ENCODE data around the gene TST.
"Not testable (repeated sequence)": the region's sequence is repeated elsewhere in the genome, so short reads cannot be mapped to it uniquely, and the experiment has no call there.

Gene TST

DNA sequence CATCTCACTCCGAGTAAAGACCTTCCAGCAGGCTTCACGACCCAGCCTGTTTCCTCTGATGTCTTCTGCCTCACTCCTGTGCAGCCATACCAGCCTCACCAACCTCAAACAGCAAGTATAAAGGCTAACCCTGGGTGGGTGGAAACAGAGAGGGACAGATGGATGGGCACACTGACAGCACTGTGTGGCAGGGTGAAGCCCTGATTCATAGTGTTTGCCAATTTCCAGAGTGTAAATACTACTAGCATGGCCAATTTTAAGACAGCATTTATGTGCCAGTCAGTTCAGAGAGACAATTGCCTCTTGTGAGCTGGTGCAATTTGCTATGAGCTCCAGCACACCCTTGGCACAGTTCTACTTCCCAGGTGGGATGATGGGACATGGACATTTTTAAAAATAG lies 21.5 kb downstream of the TST start:
- no peak for DNase-seq (ENCODE audit: low read depth)
- TF ChIP-seq, protein P1, sequence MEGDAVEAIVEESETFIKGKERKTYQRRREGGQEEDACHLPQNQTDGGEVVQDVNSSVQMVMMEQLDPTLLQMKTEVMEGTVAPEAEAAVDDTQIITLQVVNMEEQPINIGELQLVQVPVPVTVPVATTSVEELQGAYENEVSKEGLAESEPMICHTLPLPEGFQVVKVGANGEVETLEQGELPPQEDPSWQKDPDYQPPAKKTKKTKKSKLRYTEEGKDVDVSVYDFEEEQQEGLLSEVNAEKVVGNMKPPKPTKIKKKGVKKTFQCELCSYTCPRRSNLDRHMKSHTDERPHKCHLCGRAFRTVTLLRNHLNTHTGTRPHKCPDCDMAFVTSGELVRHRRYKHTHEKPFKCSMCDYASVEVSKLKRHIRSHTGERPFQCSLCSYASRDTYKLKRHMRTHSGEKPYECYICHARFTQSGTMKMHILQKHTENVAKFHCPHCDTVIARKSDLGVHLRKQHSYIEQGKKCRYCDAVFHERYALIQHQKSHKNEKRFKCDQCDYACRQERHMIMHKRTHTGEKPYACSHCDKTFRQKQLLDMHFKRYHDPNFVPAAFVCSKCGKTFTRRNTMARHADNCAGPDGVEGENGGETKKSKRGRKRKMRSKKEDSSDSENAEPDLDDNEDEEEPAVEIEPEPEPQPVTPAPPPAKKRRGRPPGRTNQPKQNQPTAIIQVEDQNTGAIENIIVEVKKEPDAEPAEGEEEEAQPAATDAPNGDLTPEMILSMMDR (IDR thresholded peaks at IDR 0.05; ENCODE audit: insufficient read depth, low read depth, low read length, missing control alignments), result no peak
- no peak overlapping the region for H3K4me3 ChIP-seq (ENCODE audit: low read length)

GRCh38 chr22:36991206-36991605 lies 28.0 kb downstream of the TST start:
- no peak overlapping the region for H3K4me3 ChIP-seq (ENCODE audit: low read length)
- no peak for DNase-seq (ENCODE audit: low read depth)
- TF ChIP-seq, protein P1 (IDR thresholded peaks at IDR 0.05; ENCODE audit: insufficient read depth, low read depth, low read length, missing control alignments), result no peak

GRCh38 chr22:36990457-36990856 lies 28.8 kb downstream of the TST start:
- DNase-seq (ENCODE audit: low read depth), result no peak
- no peak overlapping the region for H3K4me3 ChIP-seq (ENCODE audit: low read length)
- TF ChIP-seq, protein P1 (IDR thresholded peaks at IDR 0.05; ENCODE audit: insufficient read depth, low read depth, low read length, missing control alignments), result no peak

- DNase-seq (ENCODE audit: low read depth), result not testable (repeated sequence)
Measured at GRCh38 chr22:36989012-36989411, 30.2 kb downstream of the TST start.

GRCh38 chr22:36988075-36988832 lies 31.0 kb downstream of the TST start:
- H3K4me3 ChIP-seq (ENCODE audit: low read length), result no peak overlapping the region
- no peak for DNase-seq (ENCODE audit: low read depth)
- TF ChIP-seq, protein P1 (IDR thresholded peaks at IDR 0.05; ENCODE audit: insufficient read depth, low read depth, low read length, missing control alignments), result no peak

More at GRCh38 chr22:36989012-36989411, 30.2 kb downstream of the TST start:
- not testable (repeated sequence) for H3K4me3 ChIP-seq (ENCODE audit: low read length)

DNA sequence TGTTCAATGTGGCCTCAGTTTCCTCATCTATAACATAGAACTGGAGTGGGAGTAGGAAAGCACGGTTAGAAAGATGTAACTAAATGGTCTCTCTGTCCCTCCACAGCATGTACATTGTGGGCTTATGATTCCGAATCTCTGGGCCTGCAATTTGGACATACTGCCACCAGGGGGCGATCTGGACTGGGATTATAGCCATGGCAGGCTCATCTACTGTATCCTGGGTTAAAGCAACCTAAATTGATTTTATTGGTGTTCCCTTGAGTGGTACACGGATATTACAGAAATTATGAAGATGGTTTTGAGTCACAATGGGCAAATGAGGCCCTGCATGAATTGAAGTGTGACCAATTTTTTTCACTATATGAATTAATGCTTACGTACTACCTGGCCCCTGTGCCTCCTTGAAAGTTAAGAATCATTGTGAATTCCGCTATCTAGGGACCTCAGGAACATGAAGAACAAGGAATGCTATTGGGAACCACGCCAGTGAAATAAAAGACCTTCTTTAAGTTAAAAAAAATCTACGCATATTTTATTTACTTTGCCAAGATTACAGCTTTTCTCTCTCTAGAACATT lies 32.9 kb downstream of the TST start:
- peak; percentile 19 for DNase-seq (ENCODE audit: low read depth)
- no peak overlapping the region for H3K4me3 ChIP-seq (ENCODE audit: low read length)
- TF ChIP-seq, protein P1 (IDR thresholded peaks at IDR 0.05; ENCODE audit: insufficient read depth, low read depth, low read length, missing control alignments), result peak; percentile 65

DNA sequence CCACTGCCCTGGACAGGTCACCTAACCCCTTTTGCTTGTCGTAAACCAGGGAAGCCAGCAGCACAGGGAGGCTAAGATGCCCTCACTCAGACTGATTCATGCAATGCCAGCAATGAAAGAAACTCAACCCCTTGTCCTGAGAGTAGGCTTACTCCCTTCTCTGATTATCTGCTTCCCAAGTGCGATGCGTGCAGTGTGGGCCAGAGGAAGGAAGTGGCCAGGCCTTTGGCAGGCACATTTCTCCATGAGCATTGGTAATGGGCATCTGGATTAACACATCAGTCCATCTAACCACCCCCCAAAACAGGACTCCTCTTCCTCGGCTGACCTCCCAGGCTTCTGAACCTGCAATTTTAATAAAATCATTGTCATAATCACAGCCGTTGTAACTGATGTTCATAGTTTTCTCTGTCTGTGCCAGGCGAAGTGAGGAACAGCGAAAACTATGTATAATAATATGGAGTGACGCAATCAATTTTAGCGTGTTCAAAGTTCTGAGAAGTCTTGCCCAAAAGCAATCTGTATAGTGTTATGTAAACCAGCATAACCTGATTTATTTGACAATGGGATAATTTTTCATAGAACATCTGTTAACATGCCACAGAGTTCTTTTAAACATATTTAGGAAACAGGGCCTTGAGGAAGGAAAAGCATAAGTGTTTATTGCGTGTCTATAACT lies 33.9 kb downstream of the TST start:
- peak; percentile 57 for DNase-seq (ENCODE audit: low read depth)
- TF ChIP-seq, protein P1 (IDR thresholded peaks at IDR 0.05; ENCODE audit: insufficient read depth, low read depth, low read length, missing control alignments), result no peak

More for the DNA sequence above, 33.9 kb downstream of the TST start:
- no peak overlapping the region for H3K4me3 ChIP-seq (ENCODE audit: low read length)
